WTC11 (cell line): ENCODE measurements around the gene SDE2. TPM values are rescaled to one million over a fixed set of nuclear protein-coding genes. Genes with fewer than 3 reads are reported as not detected.
A peak's percentile ranks its signal among the peaks of the same experiment; 100 is the strongest.
"Not testable (repeated sequence)": the region's sequence is repeated elsewhere in the genome, so short reads cannot be mapped to it uniquely, and the experiment has no call there.

Experiments
- ATAC-seq: fragments of 200-7000 bp; cut with Tn5 transposase; 2 replicates; pipeline ENCODE4 v1.10.0; 2021; ENCODE audit warnings: mild to moderate bottlenecking, moderate library complexity
- CTCF ChIA-PET: fragments of 300-600 bp; sonication (Branson Sonifier 250); formaldehyde crosslinking; loops from one replicate; lab custom pipeline; 2021; ENCODE audit warnings: antibody characterized with exemption; lab: Charles Lee
- POLR2A ChIA-PET: fragments of 350-600 bp; sonication (Branson Sonifier 250); formaldehyde crosslinking; loops from one replicate; lab custom pipeline; 2021; ENCODE audit warnings: antibody characterized with exemption; lab: Charles Lee
- DNase-seq: peaks from one replicate; pipeline ENCODE4 v3.0.0; 2021; ENCODE audit warnings: low spot score
- H3K27ac Mint-ChIP-seq: 2 replicates; pipeline ENCODE4 v1.8.0; 2021; ENCODE audit warnings: mixed read lengths
- H3K27me3 Mint-ChIP-seq: 2 replicates; pipeline ENCODE4 v1.8.0; 2021; ENCODE audit warnings: low read depth, mild to moderate bottlenecking, moderate library complexity, mixed read lengths
- H3K36me3 Mint-ChIP-seq: 2 replicates; pipeline ENCODE4 v1.8.0; 2021; ENCODE audit warnings: mixed read lengths
- H3K4me1 Mint-ChIP-seq: 2 replicates; pipeline ENCODE4 v1.8.0; 2022; ENCODE audit warnings: mixed read lengths
- H3K4me3 Mint-ChIP-seq: 2 replicates; pipeline ENCODE4 v1.8.0; 2021; ENCODE audit warnings: mild to moderate bottlenecking, moderate library complexity, mixed read lengths
- H3K9me3 Mint-ChIP-seq: 2 replicates; pipeline ENCODE4 v1.8.0; 2021; ENCODE audit warnings: mixed read lengths
- AFF4 ChIP-seq: sonication (generic); formaldehyde crosslinking; IDR thresholded peaks from 2 replicates; pipeline ENCODE4 v1.8.1; 2023; ENCODE audit warnings: mild to moderate bottlenecking, missing genetic modification reagents, borderline replicate concordance
- E2F1 ChIP-seq: sonication (generic); formaldehyde crosslinking; IDR thresholded peaks from 2 replicates; pipeline ENCODE4 v1.8.0; 2022; ENCODE audit warnings: mild to moderate bottlenecking, missing genetic modification reagents
- FOXK1 ChIP-seq: sonication (generic); formaldehyde crosslinking; IDR thresholded peaks from 2 replicates; pipeline ENCODE4 v1.8.0; 2022; ENCODE audit warnings: mild to moderate bottlenecking, moderate library complexity, missing genetic modification reagents
- HMGXB4 ChIP-seq: sonication (generic); formaldehyde crosslinking; IDR thresholded peaks from 2 replicates; pipeline ENCODE4 v1.8.1; 2023; ENCODE audit warnings: mild to moderate bottlenecking, moderate library complexity, missing genetic modification reagents
- MAX ChIP-seq: sonication (generic); formaldehyde crosslinking; IDR thresholded peaks from 2 replicates; pipeline ENCODE4 v1.8.0; 2022; ENCODE audit warnings: mild to moderate bottlenecking, missing genetic modification reagents
- SMAD3 ChIP-seq: sonication (generic); formaldehyde crosslinking; IDR thresholded peaks from 2 replicates; pipeline ENCODE4 v1.8.0; 2022; ENCODE audit warnings: missing genetic modification reagents, mild to moderate bottlenecking, borderline replicate concordance
- SP1 ChIP-seq: sonication (generic); formaldehyde crosslinking; conservative IDR thresholded peaks from 2 replicates; pipeline ENCODE4 v1.8.1; 2022; ENCODE audit warnings: missing genetic modification reagents
- ZBTB21 ChIP-seq: sonication (generic); formaldehyde crosslinking; IDR thresholded peaks from 2 replicates; pipeline ENCODE4 v1.8.1; 2023; ENCODE audit warnings: mild to moderate bottlenecking, missing genetic modification reagents, borderline replicate concordance
- ZNF263 ChIP-seq: sonication (generic); formaldehyde crosslinking; IDR thresholded peaks from 2 replicates; pipeline ENCODE4 v1.8.1; 2022; ENCODE audit warnings: low read depth, mild to moderate bottlenecking, moderate library complexity, missing genetic modification reagents
- total RNA-seq: library from RNA; stranded (reverse); gene quantifications from 3 replicates; pipeline ENCODE4 v1.2.3, GENCODE V29; 2021

Gene SDE2
- total RNA-seq, 1 experiment from 2014 or later: 17.2 TPM

GRCh38 chr1:225940385-225941151, 58.6 kb downstream of the SDE2 start:
- CTCF ChIA-PET: interaction anchor here (1.1 to 4.8 kb wide), 7 partner anchors 10 to 466 kb away, joined by 3 to 18 read pairs (median 4); no protein-coding TSS in a partner anchor
- Mint-ChIP-seq H3K27me3 (peaks cover 50% of the 10 kb centered on the region), H3K27ac (no peak overlapping the region)
- DNase-seq: no peak
- TF ChIP-seq ZNF263 (CRISPR knock-in tag) (no peak), ZBTB21 (CRISPR knock-in tag) (0 out of 2 replicates have a peak, but pooled peaks have one; percentile 22)
- TF ChIP-seq, all 79 proteins: peak for 1
- ATAC-seq: no peak
- POLR2A ChIA-PET: interaction anchor here (0.5 to 1.5 kb wide), 5 partner anchors 14 to 58 kb away, joined by 3 to 4 read pairs (median 3); partner anchors contain the start of gene TMEM63A
- Mint-ChIP-seq H3K9me3 (no peaks in the 10 kb centered on the region), H3K4me1 (peaks cover 55% of the 10 kb centered on the region), H3K4me3 (peak overlapping the region; percentile 57), H3K36me3 (no peaks in the 10 kb centered on the region)

GRCh38 chr1:225939939-225940310, 59.2 kb downstream of the SDE2 start:
- H3K27ac Mint-ChIP-seq, H3K9me3 Mint-ChIP-seq, ATAC-seq, DNase-seq, H3K36me3 Mint-ChIP-seq: not testable (repeated sequence)
- CTCF ChIA-PET: interaction anchor here (1.3 to 4.8 kb wide), 5 partner anchors 10 to 59 kb away, joined by 3 to 18 read pairs (median 5); no protein-coding TSS in a partner anchor
- 0 out of 2 replicates have a peak, but pooled peaks have one; percentile 14 for TF ChIP-seq SP1 (CRISPR knock-in tag)
- Mint-ChIP-seq H3K4me3 (peak overlapping the region; percentile 57), H3K27me3 (peaks cover 44% of the 10 kb centered on the region), H3K4me1 (peaks cover 48% of the 10 kb centered on the region)
- POLR2A ChIA-PET: interaction anchor here (0.6 to 1.3 kb wide), 2 partner anchors 13 to 106 kb away, joined by 3 to 4 read pairs; no protein-coding TSS in a partner anchor

- CTCF ChIA-PET: interaction anchor here (1.3 to 4.8 kb wide), 6 partner anchors 11 to 58 kb away, joined by 3 to 18 read pairs (median 4); no protein-coding TSS in a partner anchor
- DNase-seq: peak; percentile 81
- TF ChIP-seq FOXK1 (CRISPR knock-in tag) (peak; percentile 30; the same call in 1 of the 2 replicates), AFF4 (CRISPR knock-in tag) (0 out of 2 replicates have a peak, but pooled peaks have one; percentile 25), E2F1 (CRISPR knock-in tag) (0 out of 2 replicates have a peak, but pooled peaks have one; percentile 19), SMAD3 (CRISPR knock-in tag) (0 out of 2 replicates have a peak, but pooled peaks have one; percentile 25), SP1 (CRISPR knock-in tag) (peak; percentile 59; the same call in 1 of the 2 replicates), HMGXB4 (CRISPR knock-in tag) (peak; percentile 27; the same call in 1 of the 2 replicates), MAX (peak; percentile 61; the same call in 1 of the 2 replicates)
- not testable (repeated sequence) for H3K36me3 Mint-ChIP-seq, H3K9me3 Mint-ChIP-seq, H3K27ac Mint-ChIP-seq
- Mint-ChIP-seq H3K4me1 (peaks cover 42% of the 10 kb centered on the region), H3K27me3 (peaks cover 39% of the 10 kb centered on the region), H3K4me3 (peak overlapping the region; percentile 73)
- POLR2A ChIA-PET: interaction anchor here (0.6 to 1.3 kb wide), 2 partner anchors 12 to 105 kb away, joined by 3 to 4 read pairs; no protein-coding TSS in a partner anchor
- peak; percentile 80 for ATAC-seq
Observed at GRCh38 chr1:225939097-225939938, 59.8 kb downstream of the SDE2 start.
